A673 (cell line): ENCODE results near the gene ACOT4. TPM values are rescaled to one million over a fixed set of nuclear protein-coding genes. Genes with fewer than 3 reads are reported as not detected.
A peak's percentile ranks its signal among the peaks of the same experiment; 100 is the strongest.
"Not testable (repeated sequence)": the region's sequence is repeated elsewhere in the genome, so short reads cannot be mapped to it uniquely, and the experiment has no call there.

ENCODE experiments used
- BruUV-seq: library from RNA; stranded (reverse); fragments of 400-500 nt; replicated peaks from 2 replicates; lab custom pipeline; 2021; lab: Mats Ljungman, UMichigan
- CTCF ChIA-PET: fragments of 300-600 bp; sonication (Branson Sonifier 250); formaldehyde crosslinking; loops from one replicate; lab custom pipeline; 2022; ENCODE audit warnings: antibody characterized with exemption; lab: Charles Lee
- POLR2A ChIA-PET: fragments of 300-600 bp; sonication (Branson Sonifier 250); formaldehyde crosslinking; loops from one replicate; lab custom pipeline; 2022; ENCODE audit warnings: antibody characterized with exemption; ENCODE audit not compliant: low non-redundant PET; lab: Charles Lee
- DNase-seq: peaks from one replicate; pipeline ENCODE4 v3.0.0-alpha.2; 2015; ENCODE audit warnings: low spot score
- H3K27ac ChIP-seq: fragments of 200-600 bp; sonication (generic); 2 replicates; pipeline ENCODE4 v1.5.1; 2016; ENCODE audit warnings: mixed run types, low read depth, mild to moderate bottlenecking, mixed read lengths, antibody characterized with exemption, low read length; ENCODE audit not compliant: poor library complexity, severe bottlenecking
- H3K27me3 ChIP-seq: fragments of 200-600 bp; sonication (generic); replicated peaks from 2 replicates; pipeline ENCODE4 v1.6.1; 2017; ENCODE audit warnings: mixed run types, low read depth, mild to moderate bottlenecking, mixed read lengths, antibody characterized with exemption, low read length; ENCODE audit not compliant: insufficient read depth, poor library complexity
- H3K36me3 ChIP-seq: fragments of 200-600 bp; sonication (generic); 2 replicates; pipeline ENCODE4 v1.6.1; 2016; ENCODE audit warnings: mixed run types, mild to moderate bottlenecking, mixed read lengths, antibody characterized with exemption, low read length; ENCODE audit not compliant: insufficient read depth, poor library complexity, severe bottlenecking
- H3K4me1 ChIP-seq: fragments of 200-600 bp; sonication (generic); 2 replicates; pipeline ENCODE4 v1.6.1; 2017; ENCODE audit warnings: mixed run types, mild to moderate bottlenecking, mixed read lengths, antibody characterized with exemption, low read length; ENCODE audit not compliant: insufficient read depth, poor library complexity, severe bottlenecking
- H3K4me3 ChIP-seq: fragments of 200-600 bp; sonication (generic); 2 replicates; pipeline ENCODE4 v1.5.1; 2016; ENCODE audit warnings: low read depth, mixed run types, mild to moderate bottlenecking, mixed read lengths, low read length; ENCODE audit not compliant: poor library complexity, severe bottlenecking
- H3K9me3 ChIP-seq: fragments of 200-600 bp; sonication (generic); 2 replicates; pipeline ENCODE4 v1.6.1; 2016; ENCODE audit warnings: mixed run types, low read depth, mild to moderate bottlenecking, mixed read lengths, antibody characterized with exemption, low read length; ENCODE audit not compliant: poor library complexity, severe bottlenecking
- EZH2 ChIP-seq: fragments of 200-600 bp; sonication (generic); IDR thresholded peaks from 2 replicates; pipeline ENCODE4 v1.6.1; 2017; ENCODE audit warnings: borderline replicate concordance, low read depth, mild to moderate bottlenecking, mixed read lengths, antibody characterized with exemption, low read length; ENCODE audit not compliant: poor library complexity, severe bottlenecking
- intact Hi-C: fragments of 100-400 bp; cut with micrococcal nuclease; formaldehyde crosslinking; loops from one replicate; pipeline ENCODE4 v1.10.0; 2022; ENCODE audit not compliant: unreplicated experiment
- total RNA-seq: library from RNA; stranded (reverse); gene quantifications from 2 replicates; pipeline ENCODE4 v1.2.3, GENCODE V29; 2021
- TF ChIP-seq, protein P1 (sequence below): fragments of 300-800, 200-600 bp; sonication (generic); conservative IDR thresholded peaks from 2 replicates; pipeline ENCODE4 v1.5.1; 2017; ENCODE audit warnings: low read depth, mild to moderate bottlenecking, antibody characterized with exemption, low read length, moderate library complexity, mixed read lengths

Gene ACOT4
- total RNA-seq, 1 experiment from 2014 or later = 0.28 TPM

DNA sequence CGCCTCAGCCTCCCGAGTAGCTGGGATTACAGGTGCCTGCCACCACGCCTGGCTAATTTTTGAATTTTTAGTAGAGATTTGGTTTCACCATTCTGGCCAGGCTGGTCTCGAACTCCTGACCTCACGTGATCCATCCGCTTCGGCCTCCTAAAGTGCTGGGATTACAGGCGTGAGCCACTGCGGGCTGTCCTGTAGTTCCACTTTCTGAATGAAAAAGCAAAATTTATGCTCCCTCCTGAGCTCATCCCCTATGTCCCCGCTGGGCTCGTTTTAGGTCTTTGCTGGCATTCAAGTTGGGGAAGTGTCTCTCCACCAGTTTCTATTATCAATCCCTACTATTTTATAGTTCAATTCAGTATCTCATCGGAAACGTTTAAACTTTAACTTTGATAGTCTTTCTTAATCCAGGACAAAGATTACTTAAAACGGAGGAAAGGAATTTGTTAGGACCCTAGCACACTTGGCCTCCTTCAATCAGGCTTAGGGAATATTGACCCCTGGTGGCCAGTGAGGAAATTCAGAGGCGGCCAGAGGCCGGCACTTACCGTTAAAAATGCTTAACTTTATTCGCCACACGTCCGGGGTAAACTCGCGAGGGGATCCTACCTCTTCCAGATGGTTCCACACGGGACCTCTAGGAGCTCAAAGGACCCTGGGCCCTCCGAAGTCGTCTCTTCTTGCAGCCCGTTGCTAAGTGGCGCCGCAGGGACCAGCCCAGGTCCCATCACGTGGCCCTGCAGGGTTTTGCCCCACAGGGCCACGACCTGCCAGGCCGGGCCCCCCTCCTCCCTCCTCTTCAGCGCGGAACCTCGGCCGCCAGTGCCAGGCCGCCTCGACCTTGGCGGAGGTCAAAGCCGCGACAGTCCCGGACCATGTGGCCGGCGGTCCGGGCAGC is 41.7 kb downstream of the ACOT4 start:
- TF ChIP-seq, protein P1, sequence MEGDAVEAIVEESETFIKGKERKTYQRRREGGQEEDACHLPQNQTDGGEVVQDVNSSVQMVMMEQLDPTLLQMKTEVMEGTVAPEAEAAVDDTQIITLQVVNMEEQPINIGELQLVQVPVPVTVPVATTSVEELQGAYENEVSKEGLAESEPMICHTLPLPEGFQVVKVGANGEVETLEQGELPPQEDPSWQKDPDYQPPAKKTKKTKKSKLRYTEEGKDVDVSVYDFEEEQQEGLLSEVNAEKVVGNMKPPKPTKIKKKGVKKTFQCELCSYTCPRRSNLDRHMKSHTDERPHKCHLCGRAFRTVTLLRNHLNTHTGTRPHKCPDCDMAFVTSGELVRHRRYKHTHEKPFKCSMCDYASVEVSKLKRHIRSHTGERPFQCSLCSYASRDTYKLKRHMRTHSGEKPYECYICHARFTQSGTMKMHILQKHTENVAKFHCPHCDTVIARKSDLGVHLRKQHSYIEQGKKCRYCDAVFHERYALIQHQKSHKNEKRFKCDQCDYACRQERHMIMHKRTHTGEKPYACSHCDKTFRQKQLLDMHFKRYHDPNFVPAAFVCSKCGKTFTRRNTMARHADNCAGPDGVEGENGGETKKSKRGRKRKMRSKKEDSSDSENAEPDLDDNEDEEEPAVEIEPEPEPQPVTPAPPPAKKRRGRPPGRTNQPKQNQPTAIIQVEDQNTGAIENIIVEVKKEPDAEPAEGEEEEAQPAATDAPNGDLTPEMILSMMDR = peak; percentile 88
- TF ChIP-seq EZH2 = no peak
- peak; percentile 82 for DNase-seq
- Histone ChIP-seq H3K36me3 (no peaks in the 10 kb centered on the region), H3K27me3 (no peaks in the 10 kb centered on the region), H3K9me3 (no peaks in the 10 kb centered on the region), H3K4me3 (peak overlapping the region; percentile 49), H3K4me1 (peaks cover 10% of the 10 kb centered on the region), H3K27ac (no peak overlapping the region)
- intact Hi-C loops = loop anchor here (1.0 to 10.0 kb wide), 4 partner anchors 125 to 336 kb away; partner anchors contain the start of gene RIOX1
- POLR2A ChIA-PET = no interaction called here
- no TSS peak for BruUV-seq
- CTCF ChIA-PET = interaction anchor here (0.9 kb wide), 1 partner anchor 125 kb away, joined by 3 read pairs; no protein-coding TSS in a partner anchor

DNA sequence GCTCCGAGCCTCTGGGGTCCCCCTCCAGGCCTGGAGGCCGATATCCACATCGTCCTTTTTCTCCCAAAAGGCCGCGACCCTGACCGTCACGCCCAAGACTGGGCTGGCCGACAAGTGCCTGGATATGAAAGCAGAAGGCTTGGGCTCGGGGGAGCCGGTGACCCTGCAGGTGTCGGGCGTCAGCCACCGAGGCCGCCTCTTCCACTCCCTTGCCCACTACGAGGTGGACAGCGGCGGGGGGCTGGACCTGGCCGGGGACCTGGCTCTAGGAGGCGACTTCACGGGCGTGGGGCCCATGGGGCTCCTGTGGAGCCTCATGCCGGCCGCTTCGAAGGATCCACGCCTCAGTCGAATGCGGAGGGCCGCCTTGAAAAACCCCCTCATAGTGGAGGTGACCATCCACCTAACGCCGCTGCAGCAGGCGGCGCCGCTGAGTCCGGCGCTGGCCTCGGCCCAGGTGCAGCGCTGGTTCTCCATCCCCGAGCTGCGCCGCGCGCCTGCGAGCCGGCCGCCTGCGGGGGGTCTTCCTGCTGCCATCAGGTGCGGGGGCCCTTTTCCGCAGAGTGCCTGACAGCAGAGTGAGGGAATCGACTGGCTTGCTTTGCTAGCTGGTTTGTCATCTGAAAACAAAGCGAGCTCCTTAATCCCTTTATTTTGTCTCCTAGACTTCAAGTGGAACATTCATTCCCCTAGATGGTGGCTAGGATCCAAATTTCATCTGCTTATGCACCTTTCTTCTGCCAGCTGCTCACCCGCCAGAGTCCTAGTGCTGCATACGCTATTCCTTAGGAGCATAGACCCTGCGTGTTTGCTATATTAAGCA is 42.5 kb downstream of the ACOT4 start:
- Histone ChIP-seq H3K36me3 (no peaks in the 10 kb centered on the region), H3K27ac (no peak overlapping the region), H3K27me3 (no peaks in the 10 kb centered on the region), H3K9me3 (no peaks in the 10 kb centered on the region), H3K4me3 (peak overlapping the region; percentile 49), H3K4me1 (peaks cover 10% of the 10 kb centered on the region)
- CTCF ChIA-PET = no interaction called here
- POLR2A ChIA-PET = no interaction called here
- TF ChIP-seq, protein P1 = no peak; the same call in 1 of the 2 replicates
- BruUV-seq = no TSS peak
- intact Hi-C loops = loop anchor here (5.0 to 10.0 kb wide), 3 partner anchors 142 to 337 kb away; partner anchors contain the start of gene RIOX1
- peak; percentile 59 for DNase-seq

DNA sequence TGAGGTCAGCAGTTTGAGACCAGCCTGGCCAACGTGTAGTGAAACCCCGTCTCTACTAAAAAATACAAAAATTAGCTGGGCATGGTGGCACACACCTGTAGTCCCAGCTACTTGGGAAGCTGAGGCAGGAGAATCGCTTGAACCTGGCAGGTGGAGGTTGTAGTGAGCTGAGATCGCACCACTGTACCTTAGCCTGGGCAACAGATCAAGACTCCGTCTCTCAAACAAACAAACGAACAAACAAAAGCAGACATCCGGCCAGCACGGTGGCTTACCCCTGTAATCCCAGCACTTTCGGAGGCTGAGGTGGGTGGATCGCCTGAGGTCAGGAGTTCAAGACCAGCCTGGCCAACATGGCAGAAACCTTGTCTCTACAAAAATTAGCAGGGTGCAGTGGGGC is 44.7 kb downstream of the ACOT4 start:
- H3K4me3 ChIP-seq, POLR2A ChIA-PET, H3K36me3 ChIP-seq, BruUV-seq, H3K9me3 ChIP-seq, CTCF ChIA-PET, DNase-seq, H3K4me1 ChIP-seq, H3K27ac ChIP-seq, H3K27me3 ChIP-seq: not testable (repeated sequence)
- intact Hi-C loops = loop anchor here (10.0 kb wide), 1 partner anchor 228 kb away; no protein-coding TSS in a partner anchor
